T-helper 2 cell (primary cell): ENCODE data around the gene DHRS2.
"Not testable (repeated sequence)": the region's sequence is repeated elsewhere in the genome, so short reads cannot be mapped to it uniquely, and the experiment has no call there.

Source experiments
- DNase-seq, 5 experiments: peaks; one replicate each; pipeline versions ENCODE4 v3.0.0 to v3.0.0-alpha.2; 2012 to 2022

Gene DHRS2

DNA sequence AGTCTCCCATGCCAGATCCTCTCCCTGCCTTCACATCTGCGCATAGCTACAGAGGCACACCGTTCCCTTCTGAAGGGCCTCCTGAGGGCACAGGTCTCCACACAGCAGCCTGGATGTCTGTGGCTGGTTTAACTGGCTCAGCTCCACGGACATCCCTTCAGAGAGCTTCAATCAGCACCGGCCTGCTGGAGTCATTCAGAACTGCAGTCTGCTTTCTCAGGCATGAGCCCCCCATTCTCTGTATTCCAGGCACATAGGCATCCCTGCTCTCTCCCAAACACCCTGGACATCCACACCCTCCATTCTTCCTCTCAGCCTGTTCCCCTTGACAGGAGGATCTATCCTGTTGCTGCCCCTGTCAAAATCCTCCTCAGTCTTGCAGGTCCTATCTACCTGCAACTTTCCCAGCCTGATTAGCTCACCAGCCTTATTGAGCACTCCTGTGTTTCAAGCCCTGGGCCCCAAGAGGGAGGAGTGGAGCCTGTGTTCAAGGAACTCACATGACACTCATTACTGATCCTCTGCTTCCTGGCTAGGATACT lies 2.9 kb upstream of the DHRS2 start:
- DNase-seq = no peak

DNA sequence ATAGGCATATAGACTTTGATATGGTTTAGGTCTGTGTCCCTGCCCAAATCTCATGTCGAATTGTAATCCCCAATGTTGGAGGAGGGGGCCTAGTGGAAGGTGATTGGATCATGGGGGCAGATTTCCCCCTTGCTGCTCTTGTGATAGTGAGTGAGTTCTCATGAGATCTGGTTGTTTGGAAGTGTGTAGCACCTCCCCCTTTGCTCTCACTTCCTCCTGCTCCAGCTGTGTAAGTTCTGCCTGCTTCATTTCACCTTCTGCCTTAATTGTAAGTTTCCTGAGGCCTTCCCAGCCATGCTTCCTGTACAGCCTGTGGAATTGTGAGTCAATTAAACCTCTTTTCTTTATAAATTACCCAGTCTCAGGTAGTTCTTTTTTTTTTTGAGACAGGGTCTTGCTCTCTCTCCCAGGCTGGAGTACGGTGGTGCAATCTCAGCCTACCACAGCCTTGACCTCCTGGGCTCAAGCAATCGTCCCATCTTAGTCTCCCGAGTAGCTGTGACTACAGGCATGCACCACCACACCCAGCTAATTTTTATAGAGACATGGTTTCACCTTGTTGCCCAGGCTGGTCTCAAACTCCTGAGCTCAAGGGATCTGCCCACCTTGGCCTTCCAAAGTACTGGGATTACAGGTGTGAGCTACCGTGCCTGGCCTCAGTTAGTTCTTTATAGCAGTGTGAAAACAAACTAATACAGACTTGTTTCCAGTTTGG lies 1.3 kb upstream of the DHRS2 start:
- not testable (repeated sequence) for DNase-seq

DNA sequence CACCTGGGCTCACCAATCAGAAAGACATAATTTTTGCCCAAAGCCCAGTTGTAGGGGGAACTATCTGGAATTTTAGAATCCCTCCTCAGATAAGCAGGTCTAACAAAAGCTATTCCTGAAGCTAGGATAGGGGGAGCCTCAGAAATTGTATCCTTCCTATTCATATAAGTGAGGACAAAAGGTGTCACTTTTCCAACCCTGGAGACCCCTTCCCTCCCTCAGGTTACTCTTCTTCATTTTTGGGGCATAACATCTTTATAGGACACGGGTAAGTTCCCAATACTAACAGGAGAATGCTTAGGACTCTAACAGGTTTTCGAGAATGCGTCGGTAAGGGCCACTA lies 1.1 kb downstream of the DHRS2 start:
- DNase-seq = not testable (repeated sequence)

DNA sequence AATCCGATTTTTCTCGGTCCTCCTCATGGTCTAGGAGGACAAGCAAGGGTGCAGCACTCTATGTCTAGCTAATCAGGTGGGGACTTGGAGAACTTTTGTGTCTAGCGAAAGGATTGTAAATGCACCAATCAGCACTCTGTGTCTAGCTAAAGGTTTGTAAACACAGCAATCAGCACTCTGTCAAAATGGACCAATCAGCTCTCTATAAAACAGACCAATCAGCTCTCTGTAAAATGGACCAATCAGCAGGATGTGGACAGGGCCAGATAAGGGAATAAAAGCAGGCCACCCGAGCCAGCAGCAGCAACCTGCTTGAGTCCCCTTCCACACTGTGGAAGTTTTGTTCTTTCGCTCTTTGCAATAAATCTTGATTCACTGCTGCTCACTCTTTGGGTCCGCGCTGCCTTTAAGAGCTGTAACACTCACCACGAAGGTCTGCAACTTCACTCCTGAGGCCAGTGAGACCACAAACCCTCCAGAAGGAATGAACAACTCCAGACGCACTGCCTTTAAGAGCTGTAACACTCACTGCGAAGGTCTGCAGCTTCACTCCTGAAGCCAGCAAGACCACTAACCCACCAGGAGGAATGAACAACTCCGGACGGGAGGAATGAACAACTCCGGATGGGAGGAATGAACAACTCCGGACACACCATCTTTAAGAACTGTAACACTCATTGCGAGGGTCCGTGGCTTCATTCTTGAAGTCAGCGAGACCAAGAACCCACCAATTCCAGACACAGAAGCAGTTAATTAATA lies 1.7 kb downstream of the DHRS2 start:
- DNase-seq = not testable (repeated sequence)

GRCh38 chr14:23638414-23639047 lies 2.4 kb downstream of the DHRS2 start:
- DNase-seq = no peak

DNA sequence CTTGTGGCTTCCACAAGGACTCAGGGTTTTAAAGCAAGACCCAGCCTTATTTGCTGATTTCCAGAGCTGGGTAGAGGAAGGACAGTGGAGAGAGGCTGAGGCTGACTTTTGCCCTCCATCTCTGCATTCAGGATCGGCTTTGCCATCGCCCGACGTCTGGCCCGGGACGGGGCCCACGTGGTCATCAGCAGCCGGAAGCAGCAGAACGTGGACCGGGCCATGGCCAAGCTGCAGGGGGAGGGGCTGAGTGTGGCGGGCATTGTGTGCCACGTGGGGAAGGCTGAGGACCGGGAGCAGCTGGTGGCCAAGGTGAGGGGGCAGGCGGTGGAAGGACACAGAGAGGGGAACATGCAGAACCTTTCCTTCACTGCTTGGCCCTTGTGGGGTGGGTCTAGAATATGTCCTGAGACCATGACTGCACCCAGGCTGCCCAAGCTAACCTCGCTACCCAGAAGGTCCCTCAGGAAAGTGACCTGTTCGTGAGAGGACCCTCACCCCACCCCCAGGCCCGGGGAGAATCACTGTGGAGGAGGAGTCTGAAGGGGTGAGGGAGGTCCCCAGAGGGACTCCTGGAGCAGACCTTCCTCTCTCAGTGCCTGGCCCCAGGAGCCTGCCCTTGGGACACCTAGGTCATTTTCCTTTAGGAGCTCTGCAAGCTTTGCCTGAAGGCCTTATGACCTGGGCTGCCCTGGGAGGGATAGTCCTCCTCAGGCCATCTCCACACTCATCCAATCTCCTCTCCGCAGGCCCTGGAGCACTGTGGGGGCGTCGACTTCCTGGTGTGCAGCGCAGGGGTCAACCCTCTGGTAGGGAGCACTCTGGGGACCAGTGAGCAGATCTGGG lies 3.1 kb downstream of the DHRS2 start:
- no peak for DNase-seq

GRCh38 chr14:23639891-23640523 lies 3.8 kb downstream of the DHRS2 start:
- DNase-seq = no peak

DNA sequence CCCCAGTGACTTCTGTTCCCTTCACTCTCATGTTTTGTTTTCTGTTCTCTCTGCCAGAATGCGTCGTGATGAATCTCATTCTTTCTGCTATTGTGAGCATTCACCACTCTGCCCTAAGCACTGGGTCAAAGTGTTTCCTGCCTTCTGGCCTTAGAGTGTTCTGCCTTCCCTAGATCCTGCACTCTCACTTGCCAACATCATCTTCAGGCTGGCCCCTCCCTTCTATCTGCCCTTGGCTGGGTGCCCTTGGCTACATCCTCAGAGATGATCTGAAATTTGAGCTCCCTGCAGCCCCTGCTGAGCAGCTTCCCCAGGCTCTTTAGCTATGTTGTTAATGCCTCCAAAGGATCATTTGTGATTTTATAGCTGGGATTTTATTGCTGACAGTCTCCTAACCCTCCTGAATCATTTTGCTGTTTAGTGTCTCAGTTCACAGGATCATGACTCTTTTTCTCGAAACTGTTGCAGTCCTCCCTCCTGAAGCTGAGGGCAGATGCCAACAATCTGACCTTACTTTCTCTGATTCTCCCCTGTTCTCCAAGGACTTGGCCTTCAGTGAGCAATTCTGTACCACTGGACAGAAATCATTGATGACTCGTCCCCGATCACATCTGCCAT lies 4.5 kb downstream of the DHRS2 start:
- no peak for DNase-seq

GRCh38 chr14:23641180-23641914 lies 5.2 kb downstream of the DHRS2 start:
- DNase-seq = no peak

- no peak for DNase-seq
Observed at GRCh38 chr14:23641915-23642588, 5.9 kb downstream of the DHRS2 start.

DNA sequence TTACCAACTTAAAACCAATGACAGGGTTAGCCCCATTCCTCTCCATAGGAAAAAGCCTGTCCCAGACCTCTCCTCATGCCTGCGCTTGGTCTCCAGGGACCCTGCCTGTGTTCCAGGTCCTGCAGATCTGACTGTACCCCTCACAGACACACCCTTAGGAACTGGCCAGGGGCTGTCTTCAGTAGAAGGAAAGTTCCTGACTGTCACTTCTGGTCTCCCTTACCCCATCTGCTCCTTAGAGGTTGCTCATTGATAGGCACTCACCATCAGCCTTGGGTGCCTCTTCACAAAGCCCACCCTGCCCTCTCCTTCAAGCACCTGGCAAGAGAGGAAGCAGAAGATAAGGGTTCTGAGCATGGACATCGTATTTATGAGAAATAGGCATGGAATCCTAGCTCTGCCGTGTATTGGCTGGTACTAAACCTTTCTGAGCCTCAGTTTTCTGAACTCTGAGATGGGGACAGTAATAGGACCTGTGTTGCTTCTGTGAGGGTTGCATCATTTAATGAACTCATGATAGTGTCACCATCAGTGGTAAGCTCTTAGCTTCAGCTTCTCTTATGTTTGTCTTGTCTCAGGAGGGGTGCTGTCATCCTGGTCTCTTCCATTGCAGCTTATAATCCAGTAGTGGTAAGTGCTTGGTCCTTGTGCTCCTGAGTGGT lies 7.5 kb downstream of the DHRS2 start:
- no peak for DNase-seq

GRCh38 chr14:23644195-23644918 lies 8.2 kb downstream of the DHRS2 start:
- no peak for DNase-seq

- no peak for DNase-seq
Observed at GRCh38 chr14:23644919-23645336, 8.8 kb downstream of the DHRS2 start.

GRCh38 chr14:23645504-23645811 lies 9.3 kb downstream of the DHRS2 start:
- no peak for DNase-seq

- DNase-seq = no peak
Observed at GRCh38 chr14:23645812-23646647, 9.9 kb downstream of the DHRS2 start.

DNA sequence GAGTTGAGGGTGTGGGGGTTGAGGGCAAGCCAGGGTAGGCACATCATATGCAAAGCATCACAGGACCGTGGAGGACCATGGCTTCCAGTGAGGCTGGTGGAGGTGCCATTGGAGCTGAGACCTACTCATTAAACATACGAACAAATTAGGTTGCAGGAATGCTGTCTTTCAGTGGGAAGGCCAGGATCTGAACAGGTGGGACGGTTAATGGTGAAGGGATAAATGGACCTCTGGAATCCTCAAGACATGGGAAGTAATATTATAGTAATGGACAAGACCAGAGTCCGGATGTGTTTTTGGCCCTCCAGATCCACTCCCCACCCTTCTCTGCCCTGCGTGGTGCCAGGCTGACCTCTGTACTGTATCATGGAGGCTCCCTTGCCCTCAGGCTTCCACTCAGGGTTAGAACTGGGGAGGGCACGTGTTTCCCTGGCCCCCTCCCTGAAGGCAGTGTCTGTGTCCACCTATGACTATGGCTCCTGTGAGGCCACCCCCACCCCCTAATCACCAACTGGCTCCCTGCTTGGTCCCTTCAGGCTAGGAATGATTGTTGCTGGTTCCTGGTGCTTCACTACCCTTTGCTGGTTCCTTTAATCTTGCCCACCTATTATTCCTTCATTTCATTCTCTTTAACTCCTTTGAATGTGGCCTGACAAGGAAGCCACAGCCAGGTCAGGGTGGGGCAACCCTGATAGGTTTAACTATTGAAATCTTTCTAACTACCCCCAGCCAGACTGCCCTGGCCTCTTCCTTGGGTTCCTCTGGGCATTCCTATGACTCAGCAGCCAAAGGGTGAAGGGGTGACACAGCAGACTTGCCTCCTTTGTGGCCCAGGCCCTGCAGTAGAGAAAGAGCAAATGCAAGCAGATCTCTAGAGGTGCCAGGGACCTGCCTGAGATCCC lies 10.7 kb downstream of the DHRS2 start:
- DNase-seq = no peak

- no peak for DNase-seq
Observed at GRCh38 chr14:23647619-23648018, 11.5 kb downstream of the DHRS2 start.
